Measurements from ENCODE around the gene TACR1. TPM values are rescaled to one million over a fixed set of nuclear protein-coding genes. Genes with fewer than 3 reads are reported as not detected.

TACR1 gene
- total RNA-seq, 1 donor from 2014 or later: not detected

DNA sequence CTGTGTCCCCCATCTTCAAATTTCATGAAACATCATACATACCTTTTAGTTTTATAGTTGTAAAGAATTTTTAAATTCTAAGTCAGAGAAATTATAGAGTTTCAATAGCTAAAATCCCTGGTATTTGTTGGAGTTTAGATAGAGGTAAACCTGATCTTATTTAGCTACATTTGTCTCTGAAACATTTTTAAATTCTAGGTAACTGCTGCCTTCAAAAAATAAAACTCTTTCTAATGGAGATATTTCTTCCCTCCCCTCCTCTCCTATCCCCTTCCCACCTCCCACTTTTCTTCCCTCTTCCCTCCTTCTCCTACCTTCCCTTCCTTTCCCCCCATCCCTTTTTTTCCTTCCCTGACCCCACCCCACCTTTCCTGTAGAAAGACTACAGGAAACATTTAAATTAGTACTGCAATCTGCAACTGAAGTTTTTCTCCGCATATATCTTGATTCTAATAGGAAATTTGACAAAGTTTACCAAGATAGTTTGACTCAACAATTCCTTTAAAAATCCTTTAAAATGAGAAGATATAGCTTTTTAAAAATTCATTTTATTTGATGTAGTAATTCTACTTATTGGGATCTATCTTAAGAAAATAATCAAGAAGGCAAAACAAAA, 4.1 kb downstream of the TACR1 start:
- no peak overlapping the region for H3K4me3 Mint-ChIP-seq
- H3K27ac Mint-ChIP-seq: no peak overlapping the region
- no peak for ATAC-seq (ENCODE audit: low read depth)
- ChIA-PET POLR2A (interaction anchor here (0.6 kb wide), 1 partner anchor 253 kb away, joined by 5 read pairs; no protein-coding TSS in a partner anchor), CTCF (no interaction called here)
- intact Hi-C loops (cut with micrococcal nuclease): no loop called here
- TF ChIP-seq, protein P1, sequence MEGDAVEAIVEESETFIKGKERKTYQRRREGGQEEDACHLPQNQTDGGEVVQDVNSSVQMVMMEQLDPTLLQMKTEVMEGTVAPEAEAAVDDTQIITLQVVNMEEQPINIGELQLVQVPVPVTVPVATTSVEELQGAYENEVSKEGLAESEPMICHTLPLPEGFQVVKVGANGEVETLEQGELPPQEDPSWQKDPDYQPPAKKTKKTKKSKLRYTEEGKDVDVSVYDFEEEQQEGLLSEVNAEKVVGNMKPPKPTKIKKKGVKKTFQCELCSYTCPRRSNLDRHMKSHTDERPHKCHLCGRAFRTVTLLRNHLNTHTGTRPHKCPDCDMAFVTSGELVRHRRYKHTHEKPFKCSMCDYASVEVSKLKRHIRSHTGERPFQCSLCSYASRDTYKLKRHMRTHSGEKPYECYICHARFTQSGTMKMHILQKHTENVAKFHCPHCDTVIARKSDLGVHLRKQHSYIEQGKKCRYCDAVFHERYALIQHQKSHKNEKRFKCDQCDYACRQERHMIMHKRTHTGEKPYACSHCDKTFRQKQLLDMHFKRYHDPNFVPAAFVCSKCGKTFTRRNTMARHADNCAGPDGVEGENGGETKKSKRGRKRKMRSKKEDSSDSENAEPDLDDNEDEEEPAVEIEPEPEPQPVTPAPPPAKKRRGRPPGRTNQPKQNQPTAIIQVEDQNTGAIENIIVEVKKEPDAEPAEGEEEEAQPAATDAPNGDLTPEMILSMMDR (IDR thresholded peaks at IDR 0.05): no peak
- no peaks in the 10 kb centered on the region for H3K36me3 Mint-ChIP-seq (ENCODE audit: low read depth)
- H3K4me1 Mint-ChIP-seq: peaks cover 19% of the 10 kb centered on the region
- no peaks in the 10 kb centered on the region for H3K9me3 Mint-ChIP-seq
- peaks cover 53% of the 10 kb centered on the region for H3K27me3 Mint-ChIP-seq
- no peak for DNase-seq

- Mint-ChIP-seq H3K4me3 (no peak overlapping the region), H3K4me1 (peaks cover 15% of the 10 kb centered on the region), H3K9me3 (no peaks in the 10 kb centered on the region), H3K36me3 (ENCODE audit: low read depth) (no peaks in the 10 kb centered on the region), H3K27me3 (peaks cover 52% of the 10 kb centered on the region), H3K27ac (no peak overlapping the region)
- intact Hi-C loops (cut with micrococcal nuclease): no loop called here
- ChIA-PET POLR2A (no interaction called here), CTCF (interaction anchor here (0.5 kb wide), 1 partner anchor 33 kb away, joined by 3 read pairs; no protein-coding TSS in a partner anchor)
- ATAC-seq (ENCODE audit: low read depth) (no peak), DNase-seq (no peak)
- TF ChIP-seq, protein P1 (IDR thresholded peaks at IDR 0.05): no peak
Observed at GRCh38 chr2:75194184-75194868, 5.0 kb downstream of the TACR1 start.

DNA sequence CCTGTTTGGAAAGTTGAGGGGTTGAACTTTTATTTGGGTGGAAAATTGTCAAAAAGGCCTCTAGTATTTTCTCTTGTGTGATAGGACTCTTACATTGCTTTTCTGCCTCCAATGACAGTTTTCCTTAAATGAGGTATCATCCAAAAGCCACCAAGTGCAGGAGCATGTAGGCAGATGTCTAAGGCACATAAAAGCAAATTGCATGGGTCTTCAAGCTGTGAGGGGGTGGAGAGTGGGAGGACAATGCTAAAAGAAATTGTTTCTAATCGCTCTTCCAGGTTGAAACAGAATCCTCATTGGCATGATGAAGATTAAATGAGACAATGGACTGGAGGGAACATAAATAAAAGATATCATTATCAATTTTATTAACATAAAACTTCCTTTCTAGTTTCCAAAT, 6.8 kb downstream of the TACR1 start:
- Mint-ChIP-seq H3K4me1 (peaks cover 10% of the 10 kb centered on the region), H3K9me3 (no peaks in the 10 kb centered on the region), H3K27me3 (peaks cover 35% of the 10 kb centered on the region), H3K27ac (no peak overlapping the region), H3K36me3 (ENCODE audit: low read depth) (no peaks in the 10 kb centered on the region), H3K4me3 (no peak overlapping the region)
- POLR2A ChIA-PET: no interaction called here
- no peak for DNase-seq
- intact Hi-C loops (cut with micrococcal nuclease): no loop called here
- no peak for ATAC-seq (ENCODE audit: low read depth)
- TF ChIP-seq, protein P1 (IDR thresholded peaks at IDR 0.05): no peak
- CTCF ChIA-PET: no interaction called here

DNA sequence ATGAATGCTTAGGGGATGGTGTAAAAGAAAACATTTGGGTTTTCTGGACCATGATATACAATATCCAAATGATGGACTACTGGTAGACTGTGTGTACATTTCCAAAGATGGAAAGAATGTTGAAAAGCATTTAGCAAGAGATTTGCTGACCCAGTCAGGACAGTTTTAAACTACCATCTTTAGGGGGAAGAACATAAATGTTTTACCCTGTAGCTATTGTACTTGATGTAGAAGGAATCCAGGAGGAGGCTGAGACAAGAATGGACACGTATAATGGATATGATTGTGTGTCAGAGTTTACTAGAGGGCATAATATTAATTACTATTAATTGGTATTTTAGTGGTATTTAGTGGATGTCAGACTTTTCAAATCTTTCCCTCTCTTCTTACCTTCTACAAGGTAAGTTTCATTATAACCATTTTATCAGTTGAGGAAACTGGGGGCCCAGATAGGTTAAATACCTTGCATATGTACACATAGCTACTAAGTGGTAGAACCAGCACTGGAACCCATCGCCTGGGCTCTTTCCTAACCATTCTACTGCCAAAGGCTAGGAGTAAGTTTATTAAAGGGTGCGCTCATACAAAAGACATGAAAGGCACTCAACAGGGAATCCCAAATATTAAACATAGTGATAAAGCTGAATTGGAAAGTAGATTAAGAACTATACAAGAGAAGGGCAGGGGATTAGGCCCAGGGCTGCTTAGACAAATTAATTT, 8.9 kb downstream of the TACR1 start:
- Mint-ChIP-seq H3K36me3 (ENCODE audit: low read depth) (no peaks in the 10 kb centered on the region), H3K9me3 (no peaks in the 10 kb centered on the region), H3K27me3 (peaks cover 18% of the 10 kb centered on the region), H3K27ac (no peak overlapping the region), H3K4me1 (peaks cover 10% of the 10 kb centered on the region), H3K4me3 (no peak overlapping the region)
- TF ChIP-seq, protein P1 (IDR thresholded peaks at IDR 0.05): no peak
- ChIA-PET POLR2A (no interaction called here), CTCF (interaction anchor here (1.1 kb wide), 1 partner anchor 8 kb away, joined by 3 read pairs; the partner anchor contains the start of gene TACR1)
- DNase-seq (no peak), ATAC-seq (ENCODE audit: low read depth) (no peak)
- intact Hi-C loops (cut with micrococcal nuclease): no loop called here

- H3K27ac Mint-ChIP-seq: no peak overlapping the region
- H3K36me3 Mint-ChIP-seq (ENCODE audit: low read depth): no peaks in the 10 kb centered on the region
- POLR2A ChIA-PET: no interaction called here
- DNase-seq: no peak
- CTCF ChIA-PET: interaction anchor here (0.6 to 1.0 kb wide), 2 partner anchors 13 to 130 kb away, joined by 3 to 5 read pairs; partner anchors contain the start of gene TACR1
- no peak for ATAC-seq (ENCODE audit: low read depth)
- peaks cover 16% of the 10 kb centered on the region for H3K27me3 Mint-ChIP-seq
- TF ChIP-seq, protein P1 (IDR thresholded peaks at IDR 0.05): no peak
- no peaks in the 10 kb centered on the region for H3K4me1 Mint-ChIP-seq
- H3K9me3 Mint-ChIP-seq: no peaks in the 10 kb centered on the region
- H3K4me3 Mint-ChIP-seq: no peak overlapping the region
- intact Hi-C loops (cut with micrococcal nuclease): no loop called here
Observed at GRCh38 chr2:75186821-75187220, 12.5 kb downstream of the TACR1 start.

Data from activated B cell treated with CpG ODN at 0.5 μM for 24 hours (primary cell).